ENCODE results near the gene SSR3.

Gene SSR3

GRCh38 chr3:156492801-156493261 lies 62.1 kb downstream of the SSR3 start:
- DNase-seq (ENCODE audit: low read depth in 1 of 2, low spot score in 1 of 2), result no peak

DNA sequence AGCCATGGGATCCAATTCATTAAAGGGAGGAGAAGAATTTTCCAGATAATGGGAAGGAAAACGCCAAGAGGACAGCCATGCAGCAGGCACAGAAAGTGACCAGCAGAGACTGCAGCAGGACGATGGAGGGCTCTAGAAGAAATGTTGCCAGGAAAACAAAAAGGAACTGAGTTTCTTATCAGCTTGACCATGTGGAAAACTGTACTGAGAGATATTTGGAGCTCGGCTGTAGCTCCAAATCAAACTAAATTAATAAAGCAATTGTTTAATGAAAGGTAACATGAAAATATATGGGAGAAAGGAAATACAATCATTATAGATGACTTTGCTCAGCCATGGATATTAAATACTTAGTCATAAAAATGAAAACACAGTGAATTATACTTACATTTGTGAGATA lies 63.7 kb downstream of the SSR3 start:
- DNase-seq (ENCODE audit: low read depth in 1 of 2, low spot score in 1 of 2), result no peak
